Activated CD8-positive, alpha-beta memory T cell treated with anti-CD3 and anti-CD28 coated beads for 4 hours (primary cell): Measurements from ENCODE around the gene SCFD2.
"Not testable (repeated sequence)": the region's sequence is repeated elsewhere in the genome, so short reads cannot be mapped to it uniquely, and the experiment has no call there.

Source experiments
- DNase-seq, 2 donors: peaks; one replicate each; pipeline ENCODE4 v3.0.0-alpha.2; 2020; ENCODE audit warnings: low read depth in 2 of 2

SCFD2 gene

DNA sequence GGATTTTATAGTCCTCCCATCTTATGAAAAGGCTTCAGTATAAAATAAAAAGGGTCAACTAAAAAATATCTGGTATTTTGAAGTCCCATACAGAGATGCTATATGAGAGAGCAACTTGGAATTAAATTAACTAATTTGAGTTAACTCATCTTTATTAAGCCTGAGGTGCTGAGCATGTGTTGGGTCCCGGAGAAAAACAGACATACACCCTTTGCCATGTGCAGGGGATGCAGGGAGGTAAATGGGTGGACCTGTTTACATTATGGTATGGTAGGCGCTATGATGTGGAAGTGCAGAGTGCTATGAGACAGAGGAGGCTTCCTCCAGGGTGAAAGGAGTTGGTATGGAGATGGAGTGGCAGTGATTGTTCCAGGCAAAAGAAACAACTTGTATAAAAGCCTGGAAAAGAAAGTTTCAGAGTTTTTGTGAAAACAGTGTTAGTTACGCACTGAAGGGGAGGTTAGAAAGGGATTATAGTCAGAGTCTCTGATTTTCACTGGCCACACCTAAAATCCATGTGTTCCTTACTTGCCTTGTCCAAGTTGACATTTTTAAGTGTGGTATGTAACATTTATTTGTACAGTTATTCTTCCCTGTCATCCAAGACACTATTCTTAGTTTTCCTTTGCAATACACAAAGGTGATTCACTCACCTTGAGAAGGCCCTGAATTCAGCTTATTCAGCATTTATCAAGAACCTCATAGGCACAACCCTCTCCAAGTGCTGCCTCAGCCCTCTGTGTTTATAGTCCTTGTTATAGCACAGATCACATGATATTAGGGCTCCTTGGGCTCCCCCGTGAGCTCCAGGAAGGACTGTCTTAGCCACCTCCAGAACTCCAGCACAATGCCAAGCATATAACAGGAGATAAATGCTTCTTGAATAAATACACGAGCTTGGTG, 351.7 kb downstream of the SCFD2 start:
- no peak for DNase-seq

DNA sequence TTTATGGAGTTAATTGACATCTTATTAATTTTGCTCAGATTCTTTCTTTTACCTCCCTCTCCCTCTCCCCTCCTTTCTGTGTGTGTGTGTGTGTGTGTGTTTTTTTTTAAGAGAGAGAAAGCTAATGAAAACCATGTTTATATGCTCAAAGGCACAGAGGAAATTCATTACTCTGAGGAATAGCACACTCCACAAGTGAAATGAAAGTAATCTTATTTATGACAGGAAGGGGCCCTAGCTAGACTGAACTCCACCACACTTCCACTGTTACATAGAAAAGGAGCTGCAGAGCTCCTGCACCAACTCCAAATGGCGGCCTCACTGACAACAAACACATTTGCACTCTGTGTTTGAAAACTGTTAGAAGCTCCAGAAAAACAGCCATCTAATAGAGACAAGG, 353.1 kb downstream of the SCFD2 start:
- no peak for DNase-seq

DNA sequence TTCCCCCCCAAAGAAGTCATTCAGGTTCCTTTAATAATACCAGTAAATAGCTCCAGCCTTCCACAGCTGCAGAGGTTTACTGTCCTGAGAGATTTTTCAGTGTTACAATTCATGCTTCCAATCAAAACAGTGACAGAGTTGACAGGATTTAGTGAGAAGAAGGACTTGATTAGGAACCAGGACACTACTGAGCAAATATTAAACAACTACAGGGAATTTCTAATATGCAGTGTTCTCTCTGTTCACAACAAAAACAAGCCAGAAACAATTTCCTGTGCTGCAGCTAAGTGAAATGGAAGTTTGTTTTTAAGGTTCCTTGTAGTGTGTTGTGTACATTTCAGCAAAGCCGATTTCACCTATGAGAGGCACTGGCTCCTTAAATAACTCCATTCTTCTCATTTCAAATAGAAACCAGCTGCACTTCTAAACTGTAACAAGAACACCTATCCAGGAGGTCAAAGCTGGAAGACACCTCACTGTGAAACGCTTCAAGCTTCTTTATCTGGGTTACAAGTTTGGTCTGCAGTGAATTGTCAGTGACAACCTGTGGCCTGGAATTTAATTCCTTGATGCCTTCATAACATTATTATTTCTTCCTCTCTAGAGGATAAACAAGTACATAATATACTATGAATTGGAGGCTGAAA, 354.5 kb downstream of the SCFD2 start:
- no peak for DNase-seq

DNA sequence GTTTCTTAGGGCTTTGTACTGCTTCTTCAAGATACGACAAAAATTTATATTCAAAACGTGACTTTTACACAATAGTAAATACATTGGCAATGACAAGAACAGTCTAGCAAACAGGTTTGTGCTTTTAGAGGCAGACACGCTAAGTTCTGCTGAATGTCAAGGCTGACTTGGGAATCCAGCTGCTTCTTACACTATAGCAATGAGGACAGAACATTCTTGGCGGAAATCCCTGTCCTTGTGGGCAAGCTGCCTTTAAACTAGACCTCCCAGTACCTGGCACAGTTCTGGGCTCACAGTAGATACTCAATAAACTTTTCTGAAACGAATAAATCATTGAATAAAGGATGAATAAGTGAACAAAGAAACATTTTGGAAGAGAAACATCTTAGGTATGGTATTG, 355.5 kb downstream of the SCFD2 start:
- DNase-seq = no peak

DNA sequence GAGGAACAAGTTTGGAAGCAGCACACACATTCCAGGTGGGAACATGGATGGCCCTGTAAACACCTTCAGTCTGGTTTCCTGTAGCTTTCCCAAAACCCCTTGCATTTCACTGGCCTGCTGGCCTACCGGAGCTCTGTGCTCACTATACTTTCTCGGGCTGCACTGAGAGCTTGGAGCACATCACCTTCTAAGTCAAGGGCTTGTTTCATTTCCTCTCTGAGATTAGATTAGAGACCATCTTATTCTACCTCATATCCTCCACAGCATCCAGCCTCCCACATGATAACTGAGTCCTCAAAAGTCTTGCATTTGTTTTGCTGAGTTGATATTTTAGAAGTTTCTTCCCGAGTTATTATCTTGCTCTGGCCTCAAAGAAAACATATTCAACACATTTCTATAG, 356.0 kb downstream of the SCFD2 start:
- DNase-seq = no peak

DNA sequence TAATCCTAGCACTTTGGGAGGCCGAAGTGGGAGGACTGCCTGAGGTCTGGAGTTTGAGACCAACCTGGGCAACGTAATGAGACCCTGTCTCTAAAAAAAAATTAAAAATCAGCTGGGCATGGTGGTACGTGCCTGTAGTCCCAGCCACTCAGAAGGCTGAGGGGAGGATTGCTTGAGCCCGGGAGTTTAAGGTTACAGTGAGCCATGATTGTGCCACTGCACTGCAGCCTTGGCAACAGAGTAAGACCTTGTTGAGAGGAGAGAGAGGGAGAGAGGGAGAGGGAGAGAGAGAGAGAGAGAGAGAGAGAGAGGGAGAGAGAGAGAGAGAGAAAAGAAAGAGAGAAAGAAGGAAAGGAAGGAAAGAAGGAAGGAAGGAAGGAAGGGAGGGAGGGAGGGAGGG, 358.8 kb downstream of the SCFD2 start:
- no peak for DNase-seq

DNA sequence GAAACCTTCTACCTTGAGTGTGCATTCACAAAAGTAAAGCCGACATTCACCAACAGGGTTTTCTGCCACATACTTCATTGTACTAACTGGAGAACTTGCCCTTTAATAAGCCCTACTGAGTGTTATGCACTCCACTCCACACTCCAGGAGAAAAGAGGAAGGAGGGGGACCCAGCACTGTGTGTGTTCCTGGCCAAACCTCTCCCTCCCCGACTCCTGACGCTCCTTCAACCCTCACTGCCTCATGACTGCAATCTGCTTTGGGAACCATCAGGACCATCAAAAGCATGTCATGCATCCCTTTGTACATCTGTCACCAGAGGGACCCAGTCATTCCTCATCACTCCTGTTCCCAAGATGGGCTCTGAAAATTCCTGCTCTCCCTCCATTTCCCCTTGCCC, 360.1 kb downstream of the SCFD2 start:
- no peak for DNase-seq

DNA sequence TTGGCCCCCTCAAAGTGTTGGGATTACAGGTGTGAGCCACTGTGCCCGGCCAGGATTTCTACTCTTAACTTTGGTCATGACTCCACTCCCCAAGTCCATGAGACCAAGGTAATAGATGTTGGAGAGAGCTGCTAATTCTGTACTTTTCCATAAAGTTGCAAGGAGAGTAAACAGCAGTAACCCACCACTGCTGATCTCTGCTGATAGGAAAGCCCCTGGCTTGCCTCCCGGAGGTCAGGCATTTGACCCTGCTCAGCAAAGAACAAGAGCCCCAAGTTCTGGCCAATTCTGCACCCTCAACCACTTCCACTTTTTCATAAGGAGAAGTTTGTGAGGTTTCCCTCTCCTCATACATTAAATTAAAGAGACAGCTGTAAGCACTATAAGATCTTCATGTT, 360.7 kb downstream of the SCFD2 start:
- no peak for DNase-seq

DNA sequence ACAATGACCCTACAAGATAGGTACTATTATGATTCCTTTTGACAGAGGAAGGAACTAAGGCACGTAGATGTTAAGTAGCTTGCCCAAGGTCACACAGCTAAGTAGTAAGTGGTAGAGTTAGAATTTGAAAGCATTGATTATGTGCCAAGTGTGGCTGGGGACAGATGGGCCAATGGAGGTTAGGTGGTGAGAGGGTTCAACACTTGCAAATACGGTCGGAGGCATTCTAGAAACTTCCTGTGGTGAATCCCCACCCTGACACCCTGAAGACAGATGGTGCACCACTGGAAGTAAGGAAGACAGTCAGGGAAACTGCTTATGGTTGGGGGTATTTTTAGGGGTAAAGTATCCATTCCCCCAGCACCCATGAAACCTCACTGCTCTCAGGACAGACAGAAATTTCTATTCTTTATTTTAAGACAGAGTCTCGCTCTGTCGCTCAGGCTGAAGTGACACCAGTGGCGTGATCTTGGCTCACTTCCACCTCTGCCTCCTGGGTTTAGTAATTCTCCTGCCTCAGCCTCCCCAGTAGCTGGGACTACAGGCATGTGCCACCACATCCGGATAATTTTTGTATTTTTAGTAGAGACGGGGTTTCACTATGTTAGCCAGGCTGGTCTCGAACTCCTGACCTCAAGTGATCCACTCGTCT, 361.2 kb downstream of the SCFD2 start:
- DNase-seq = no peak

DNA sequence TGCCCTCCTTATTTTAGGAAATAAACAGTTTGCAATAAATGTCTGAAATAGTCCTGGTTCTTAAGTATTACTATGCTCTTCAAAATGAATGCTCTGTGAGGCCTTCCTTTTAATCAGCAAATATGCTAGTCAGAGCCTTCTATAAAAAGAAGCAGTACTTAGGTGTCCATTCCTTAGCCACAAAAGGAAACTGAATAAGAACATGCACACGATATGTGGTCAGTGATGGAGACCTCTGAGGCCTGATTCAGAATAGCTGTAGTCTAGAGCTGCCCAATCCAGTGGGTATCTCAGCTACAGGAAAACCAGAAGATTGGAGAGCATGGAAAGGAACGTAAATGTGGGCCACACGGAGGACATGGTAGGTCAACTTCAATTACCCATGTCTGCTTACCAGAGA, 361.9 kb downstream of the SCFD2 start:
- DNase-seq = no peak

DNA sequence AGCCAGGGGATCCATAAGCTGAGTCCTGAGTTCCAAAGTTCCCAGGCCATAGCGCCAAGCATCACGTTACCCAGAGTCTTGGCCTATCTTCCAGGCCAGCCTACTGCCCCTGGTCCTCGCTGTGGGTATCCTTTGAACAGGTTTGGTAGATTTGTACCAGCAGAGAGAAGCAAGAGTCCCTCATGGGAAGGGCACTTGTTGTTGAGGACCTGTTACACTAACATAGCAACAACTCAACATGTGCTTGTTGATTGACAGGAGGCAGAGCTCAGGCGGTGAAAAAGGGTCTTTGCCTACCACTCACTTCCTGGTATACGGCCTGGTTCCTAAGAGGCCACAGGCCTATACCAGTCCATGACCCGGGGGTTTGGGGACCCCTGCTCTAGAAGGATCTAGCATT, 365.3 kb downstream of the SCFD2 start:
- DNase-seq = no peak

DNA sequence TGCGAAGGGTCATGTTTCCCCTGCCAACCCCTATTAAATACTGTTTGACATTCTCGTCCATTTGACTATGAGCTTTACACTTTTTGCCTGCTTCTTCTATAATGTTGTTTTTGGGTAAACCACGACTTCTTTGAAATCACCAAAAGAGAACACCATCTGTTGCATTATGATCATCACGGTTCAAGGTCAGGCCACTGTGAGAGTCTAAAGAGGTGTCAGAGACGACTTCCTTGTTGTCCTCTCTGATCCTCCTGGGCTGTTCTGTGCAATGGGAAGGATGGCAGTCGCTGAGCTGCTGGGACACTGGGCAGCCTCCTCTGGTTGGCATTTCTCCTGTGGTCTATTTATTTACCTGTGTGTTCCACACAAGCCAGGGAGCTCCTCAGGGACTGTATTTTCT, 366.2 kb downstream of the SCFD2 start:
- no peak for DNase-seq

DNA sequence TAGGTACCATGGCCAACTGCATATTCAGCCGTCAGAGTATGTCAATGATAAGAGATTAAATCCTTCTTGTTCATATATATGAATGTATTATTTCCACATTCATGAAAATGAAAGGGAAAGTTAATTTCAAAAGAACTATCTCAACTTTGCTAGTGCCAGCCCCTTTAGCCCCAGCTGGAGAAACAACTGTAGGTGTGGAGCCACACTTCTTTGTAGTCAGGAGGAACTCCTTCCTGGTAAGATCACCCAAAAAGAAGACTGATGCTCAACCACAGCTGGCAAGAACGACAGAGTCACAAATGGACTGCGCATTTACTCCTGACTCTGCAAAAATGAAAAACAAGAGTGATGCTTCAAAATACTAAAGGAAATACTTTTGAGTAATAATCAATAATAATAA, 367.4 kb downstream of the SCFD2 start:
- DNase-seq = no peak

DNA sequence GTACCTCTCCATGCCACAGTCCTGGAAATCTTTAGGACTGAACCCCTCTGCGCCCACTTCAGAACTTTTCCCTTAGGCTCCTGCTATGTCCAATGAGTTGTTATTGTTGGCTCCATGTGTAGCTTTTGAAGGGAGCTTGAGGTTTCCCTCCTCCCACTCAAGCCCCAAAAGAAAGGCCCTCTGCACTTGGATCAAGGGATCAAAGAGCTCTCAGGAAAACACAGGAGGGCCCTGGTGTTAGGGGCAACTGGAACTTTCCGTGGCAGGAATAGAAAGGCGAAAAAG, 368.8 kb downstream of the SCFD2 start:
- no peak for DNase-seq

DNA sequence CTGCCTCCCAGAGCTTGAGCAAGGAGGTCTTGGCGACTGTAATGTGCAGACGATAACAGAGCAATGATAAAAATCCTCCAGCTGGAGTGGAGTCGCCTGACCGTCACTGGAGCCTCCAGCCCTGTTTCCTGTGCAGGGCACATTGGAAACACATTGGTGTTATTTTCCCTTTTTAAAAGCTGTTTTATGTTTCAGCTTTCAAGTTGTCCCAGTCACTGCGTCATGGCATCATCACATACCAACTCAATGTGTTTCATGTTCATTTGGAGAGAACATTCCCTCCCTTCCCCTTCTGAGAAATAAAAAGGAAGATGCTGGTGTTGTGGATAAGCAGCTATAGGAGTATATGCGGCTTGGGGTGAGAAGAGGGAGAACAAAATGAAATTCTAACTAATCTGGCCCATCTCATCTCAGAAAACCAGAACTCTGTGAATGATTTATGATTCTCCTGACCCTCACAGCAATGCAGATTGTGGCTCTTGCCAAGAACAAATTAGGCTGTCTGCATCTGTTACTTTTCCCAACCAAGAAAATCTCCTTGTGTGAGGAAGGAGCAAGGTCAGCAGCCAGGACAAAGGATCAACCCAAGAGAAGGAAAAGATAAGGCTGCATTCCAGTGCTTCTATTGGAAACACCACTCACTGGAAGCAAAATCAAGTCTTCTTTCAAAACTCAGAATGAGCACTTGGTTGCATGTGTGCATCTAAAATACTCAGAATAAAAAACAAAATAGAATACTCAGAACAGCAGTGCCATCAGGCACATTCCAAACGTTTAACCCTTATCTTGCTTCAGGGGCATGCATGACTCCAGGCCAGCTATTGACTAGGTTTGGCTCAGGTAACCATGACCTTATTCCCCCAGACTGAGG, 369.4 kb downstream of the SCFD2 start:
- no peak for DNase-seq

DNA sequence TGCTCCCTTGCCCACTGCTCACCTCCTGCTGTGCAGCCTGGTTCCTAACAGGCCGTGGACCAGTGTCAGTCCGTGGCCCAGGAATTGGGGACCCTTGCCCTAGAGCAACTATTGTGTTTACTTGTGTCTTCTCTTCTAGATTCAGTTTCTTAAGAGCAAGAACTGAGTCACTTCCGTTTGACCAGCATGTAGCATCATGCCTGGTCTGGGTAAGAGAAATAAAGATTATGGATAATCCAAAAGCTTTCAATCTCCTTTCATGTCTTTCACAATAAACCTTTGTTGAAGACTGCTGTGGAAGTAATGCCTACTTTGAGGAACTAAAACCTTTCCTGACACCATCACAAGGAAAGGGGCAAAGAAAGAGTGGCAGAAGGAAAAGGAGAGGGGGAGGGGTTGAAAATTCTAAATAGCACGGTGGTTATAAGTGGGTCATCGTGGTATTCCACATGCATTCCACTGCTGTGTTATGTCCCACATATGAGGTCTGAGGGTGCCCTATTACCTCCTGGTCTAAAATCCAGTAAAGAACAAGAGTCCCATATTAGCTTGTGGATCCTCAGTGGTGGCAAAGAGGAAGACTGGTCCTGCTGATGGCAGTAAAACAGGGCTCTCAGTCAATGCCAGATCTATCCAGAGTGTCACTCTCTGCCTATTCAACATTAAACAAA, 370.4 kb downstream of the SCFD2 start:
- no peak for DNase-seq

DNA sequence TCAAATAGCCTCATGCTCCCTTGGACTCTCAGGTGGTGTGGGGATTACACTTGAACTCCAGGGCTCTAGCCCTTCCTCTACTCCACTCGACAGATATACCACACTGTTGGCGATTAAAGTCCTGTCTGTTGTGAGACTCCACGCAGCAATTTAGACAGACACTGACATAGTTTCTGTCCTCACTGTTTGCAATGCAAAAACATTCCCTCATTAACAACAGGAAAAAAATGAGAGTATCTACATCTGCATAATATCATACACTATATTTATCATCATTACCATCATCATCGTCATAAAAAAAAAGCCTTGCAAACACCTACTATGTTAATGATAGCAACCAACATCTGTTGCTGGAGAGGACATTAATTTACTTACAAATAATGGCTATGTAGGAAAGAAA, 371.3 kb downstream of the SCFD2 start:
- no peak for DNase-seq

DNA sequence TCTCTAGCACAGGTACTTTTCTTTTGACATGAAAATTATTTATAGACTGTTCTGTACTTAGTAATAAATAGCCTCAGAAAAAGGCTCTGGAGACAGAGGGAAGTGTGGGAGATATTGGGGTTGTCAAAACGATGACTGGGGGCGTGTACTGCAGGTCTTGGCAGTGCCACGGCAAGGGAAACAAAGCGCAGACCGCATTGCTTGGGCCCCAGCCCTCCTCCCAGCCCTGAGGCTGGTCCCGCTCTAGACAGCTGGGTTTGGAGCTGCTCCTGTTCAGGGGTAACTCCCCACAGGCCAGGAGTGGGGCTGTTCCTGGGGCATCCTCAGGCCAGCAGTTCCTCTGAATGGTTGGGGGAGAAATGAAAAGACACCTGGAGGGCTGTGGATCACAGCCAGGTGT, 372.1 kb downstream of the SCFD2 start:
- no peak for DNase-seq

DNA sequence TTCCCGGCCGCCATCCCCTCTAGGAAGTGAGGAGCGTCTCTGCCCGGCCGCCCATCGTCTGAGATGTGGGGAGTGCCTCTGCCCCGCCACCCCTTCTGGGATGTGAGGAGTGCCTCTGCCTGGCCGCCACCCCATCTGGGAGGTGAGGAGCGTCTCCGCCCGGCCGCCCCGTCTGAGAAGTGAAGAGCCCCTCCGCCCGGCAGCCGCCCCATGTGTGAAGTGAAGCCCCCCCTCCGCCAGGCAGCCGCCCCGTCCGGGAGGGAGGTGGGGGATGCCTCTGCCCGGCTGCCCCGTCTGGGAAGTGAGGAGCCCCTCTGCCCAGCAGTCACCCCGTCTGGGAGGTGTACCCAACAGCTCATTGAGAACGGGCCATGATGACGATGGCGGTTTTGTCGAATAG, 373.3 kb downstream of the SCFD2 start:
- not testable (repeated sequence) for DNase-seq

DNA sequence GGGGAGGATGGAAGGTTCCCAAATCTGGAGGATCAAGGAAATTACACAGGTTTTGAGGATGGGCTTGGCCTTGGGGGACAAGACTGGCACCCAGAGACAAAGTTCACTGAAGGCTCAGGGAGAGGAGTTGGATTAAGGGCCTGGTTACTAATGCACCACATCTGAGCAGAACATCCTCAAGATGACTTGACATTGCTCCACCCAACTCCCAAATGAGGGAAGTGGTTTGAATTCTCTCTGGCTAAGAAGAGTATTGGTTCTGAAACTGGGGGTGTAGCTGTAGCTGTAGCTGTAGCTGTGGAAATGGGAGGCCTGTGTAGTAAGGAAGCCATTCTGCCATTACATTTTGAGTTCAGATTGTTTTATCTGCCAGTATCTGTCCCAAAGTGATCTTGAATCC, 374.4 kb downstream of the SCFD2 start:
- DNase-seq = no peak

DNA sequence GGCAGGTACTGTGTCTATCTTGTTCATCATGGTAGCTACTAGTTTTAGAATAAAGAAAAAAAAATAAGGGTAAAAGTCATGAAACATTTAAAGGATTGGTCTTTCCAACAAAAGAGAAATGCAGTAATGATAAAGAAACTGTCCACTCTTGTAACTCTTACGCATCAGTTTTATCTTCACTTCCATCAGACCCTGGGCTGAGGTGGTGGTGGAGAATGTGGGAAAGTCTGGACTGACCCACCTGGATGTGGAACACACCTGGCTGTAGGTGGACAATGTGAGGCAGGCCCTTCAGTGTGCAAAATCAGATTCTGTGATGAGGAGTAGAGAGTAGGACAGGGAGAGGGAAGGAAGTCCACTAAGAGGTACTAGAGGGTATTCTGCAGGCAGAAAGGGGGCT, 375.2 kb downstream of the SCFD2 start:
- no peak for DNase-seq

DNA sequence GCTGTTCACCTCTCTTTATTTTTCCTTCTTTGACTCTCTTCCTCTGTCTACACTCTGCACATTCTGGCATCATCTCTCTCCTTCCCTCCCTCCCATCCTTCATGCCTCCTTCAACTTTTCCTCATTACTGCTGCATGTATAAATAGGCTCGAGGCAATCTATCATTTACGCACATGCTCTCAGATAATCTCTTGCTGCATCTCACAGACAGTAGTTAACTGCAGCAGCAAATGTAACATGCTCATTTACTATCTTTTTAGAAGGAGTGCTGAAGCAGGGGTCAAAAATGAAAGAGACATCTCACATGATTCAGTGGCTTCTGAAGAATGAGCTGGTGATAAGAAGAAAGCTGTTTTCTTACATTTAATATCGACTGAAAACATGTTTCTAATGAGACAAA, 376.0 kb downstream of the SCFD2 start:
- DNase-seq = no peak
